GM18861 (cell line): Measurements from ENCODE around the gene LMF1.

ENCODE experiments used
- ATAC-seq: cut with Tn5 transposase; IDR thresholded peaks from one replicate; pipeline ENCODE4 v1.9.1; 2021; ENCODE audit not compliant: unreplicated experiment

LMF1 gene

GRCh38 chr16:985646-986400, 15.0 kb upstream of the LMF1 start:
- ATAC-seq, result no peak

- ATAC-seq, result no peak
Measured at GRCh38 chr16:984736-985636, 14.2 kb upstream of the LMF1 start.

- no peak for ATAC-seq
Measured at GRCh38 chr16:984121-984694, 13.4 kb upstream of the LMF1 start.

GRCh38 chr16:983044-984030, 12.6 kb upstream of the LMF1 start:
- ATAC-seq, result no peak

- no peak for ATAC-seq
Measured at GRCh38 chr16:982145-983043, 11.6 kb upstream of the LMF1 start.

- no peak for ATAC-seq
Measured at GRCh38 chr16:981695-982144, 10.9 kb upstream of the LMF1 start, which contains the start of gene SOX8. TSS of gene SOX8 (plus strand) at chr16:981770. CDS start at chr16:981923, 153 bp downstream.

GRCh38 chr16:980595-980854, 9.7 kb upstream of the LMF1 start:
- ATAC-seq, result no peak

- no peak for ATAC-seq
Measured at GRCh38 chr16:979859-980594, 9.2 kb upstream of the LMF1 start.

GRCh38 chr16:979147-979546, 8.4 kb upstream of the LMF1 start:
- ATAC-seq, result no peak

GRCh38 chr16:978403-978802, 7.6 kb upstream of the LMF1 start:
- no peak for ATAC-seq

GRCh38 chr16:977896-978295, 7.1 kb upstream of the LMF1 start:
- no peak for ATAC-seq

GRCh38 chr16:977081-977701, 6.4 kb upstream of the LMF1 start:
- ATAC-seq, result no peak

- no peak for ATAC-seq
Measured at GRCh38 chr16:976389-976931, 5.7 kb upstream of the LMF1 start.

- ATAC-seq, result no peak
Measured at GRCh38 chr16:975291-975690, 4.5 kb upstream of the LMF1 start.

GRCh38 chr16:974611-975261, 4.0 kb upstream of the LMF1 start:
- no peak for ATAC-seq

GRCh38 chr16:974001-974601, 3.3 kb upstream of the LMF1 start:
- no peak for ATAC-seq

- no peak for ATAC-seq
Measured at GRCh38 chr16:973366-973765, 2.6 kb upstream of the LMF1 start.
